ENCODE results near the gene EPHA5.

DNA sequence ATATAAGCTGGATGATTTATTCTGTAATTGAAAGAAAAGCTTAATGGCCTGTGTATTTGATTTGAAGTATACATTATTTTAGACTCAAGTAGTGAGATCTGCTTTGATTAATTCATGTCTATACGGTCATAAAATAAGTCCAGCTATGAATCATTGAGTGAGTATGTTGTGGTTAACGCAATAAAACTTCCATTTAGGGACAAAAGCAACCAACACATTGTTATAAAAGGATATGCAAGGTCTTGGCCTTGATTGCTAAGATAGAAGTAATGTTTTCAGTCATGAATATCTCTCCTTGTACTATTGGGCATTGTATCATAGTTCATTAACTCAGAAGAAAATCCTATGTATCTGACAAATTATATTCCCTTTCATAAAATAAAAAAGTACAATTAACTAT is 162.1 kb downstream of the EPHA5 start:
- TF ChIP-seq, protein P1, sequence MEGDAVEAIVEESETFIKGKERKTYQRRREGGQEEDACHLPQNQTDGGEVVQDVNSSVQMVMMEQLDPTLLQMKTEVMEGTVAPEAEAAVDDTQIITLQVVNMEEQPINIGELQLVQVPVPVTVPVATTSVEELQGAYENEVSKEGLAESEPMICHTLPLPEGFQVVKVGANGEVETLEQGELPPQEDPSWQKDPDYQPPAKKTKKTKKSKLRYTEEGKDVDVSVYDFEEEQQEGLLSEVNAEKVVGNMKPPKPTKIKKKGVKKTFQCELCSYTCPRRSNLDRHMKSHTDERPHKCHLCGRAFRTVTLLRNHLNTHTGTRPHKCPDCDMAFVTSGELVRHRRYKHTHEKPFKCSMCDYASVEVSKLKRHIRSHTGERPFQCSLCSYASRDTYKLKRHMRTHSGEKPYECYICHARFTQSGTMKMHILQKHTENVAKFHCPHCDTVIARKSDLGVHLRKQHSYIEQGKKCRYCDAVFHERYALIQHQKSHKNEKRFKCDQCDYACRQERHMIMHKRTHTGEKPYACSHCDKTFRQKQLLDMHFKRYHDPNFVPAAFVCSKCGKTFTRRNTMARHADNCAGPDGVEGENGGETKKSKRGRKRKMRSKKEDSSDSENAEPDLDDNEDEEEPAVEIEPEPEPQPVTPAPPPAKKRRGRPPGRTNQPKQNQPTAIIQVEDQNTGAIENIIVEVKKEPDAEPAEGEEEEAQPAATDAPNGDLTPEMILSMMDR (IDR thresholded peaks at IDR 0.05) = no peak
- TF ChIP-seq, protein P2, sequence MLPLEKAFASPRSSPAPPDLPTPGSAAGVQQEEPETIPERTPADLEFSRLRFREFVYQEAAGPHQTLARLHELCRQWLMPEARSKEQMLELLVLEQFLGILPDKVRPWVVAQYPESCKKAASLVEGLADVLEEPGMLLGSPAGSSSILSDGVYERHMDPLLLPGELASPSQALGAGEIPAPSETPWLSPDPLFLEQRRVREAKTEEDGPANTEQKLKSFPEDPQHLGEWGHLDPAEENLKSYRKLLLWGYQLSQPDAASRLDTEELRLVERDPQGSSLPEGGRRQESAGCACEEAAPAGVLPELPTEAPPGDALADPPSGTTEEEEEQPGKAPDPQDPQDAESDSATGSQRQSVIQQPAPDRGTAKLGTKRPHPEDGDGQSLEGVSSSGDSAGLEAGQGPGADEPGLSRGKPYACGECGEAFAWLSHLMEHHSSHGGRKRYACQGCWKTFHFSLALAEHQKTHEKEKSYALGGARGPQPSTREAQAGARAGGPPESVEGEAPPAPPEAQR (CRISPR knock-in tag; IDR thresholded peaks at IDR 0.05) = no peak
- TF ChIP-seq RELA (CRISPR knock-in tag; IDR thresholded peaks at IDR 0.05; ENCODE audit: borderline replicate concordance) (no peak), ESRRA (CRISPR knock-in tag; IDR thresholded peaks at IDR 0.05; ENCODE audit: borderline replicate concordance) (no peak), ZNF263 (CRISPR knock-in tag; IDR thresholded peaks at IDR 0.05; ENCODE audit: low read depth) (no peak), TEAD4 (CRISPR knock-in tag; IDR thresholded peaks at IDR 0.05) (no peak)
- TF ChIP-seq, protein P3, sequence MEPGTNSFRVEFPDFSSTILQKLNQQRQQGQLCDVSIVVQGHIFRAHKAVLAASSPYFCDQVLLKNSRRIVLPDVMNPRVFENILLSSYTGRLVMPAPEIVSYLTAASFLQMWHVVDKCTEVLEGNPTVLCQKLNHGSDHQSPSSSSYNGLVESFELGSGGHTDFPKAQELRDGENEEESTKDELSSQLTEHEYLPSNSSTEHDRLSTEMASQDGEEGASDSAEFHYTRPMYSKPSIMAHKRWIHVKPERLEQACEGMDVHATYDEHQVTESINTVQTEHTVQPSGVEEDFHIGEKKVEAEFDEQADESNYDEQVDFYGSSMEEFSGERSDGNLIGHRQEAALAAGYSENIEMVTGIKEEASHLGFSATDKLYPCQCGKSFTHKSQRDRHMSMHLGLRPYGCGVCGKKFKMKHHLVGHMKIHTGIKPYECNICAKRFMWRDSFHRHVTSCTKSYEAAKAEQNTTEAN (CRISPR knock-in tag; IDR thresholded peaks at IDR 0.05) = no peak
- TF ChIP-seq, protein P4, sequence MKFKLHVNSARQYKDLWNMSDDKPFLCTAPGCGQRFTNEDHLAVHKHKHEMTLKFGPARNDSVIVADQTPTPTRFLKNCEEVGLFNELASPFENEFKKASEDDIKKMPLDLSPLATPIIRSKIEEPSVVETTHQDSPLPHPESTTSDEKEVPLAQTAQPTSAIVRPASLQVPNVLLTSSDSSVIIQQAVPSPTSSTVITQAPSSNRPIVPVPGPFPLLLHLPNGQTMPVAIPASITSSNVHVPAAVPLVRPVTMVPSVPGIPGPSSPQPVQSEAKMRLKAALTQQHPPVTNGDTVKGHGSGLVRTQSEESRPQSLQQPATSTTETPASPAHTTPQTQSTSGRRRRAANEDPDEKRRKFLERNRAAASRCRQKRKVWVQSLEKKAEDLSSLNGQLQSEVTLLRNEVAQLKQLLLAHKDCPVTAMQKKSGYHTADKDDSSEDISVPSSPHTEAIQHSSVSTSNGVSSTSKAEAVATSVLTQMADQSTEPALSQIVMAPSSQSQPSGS (CRISPR knock-in tag; IDR thresholded peaks at IDR 0.05; ENCODE audit: borderline replicate concordance, low read depth) = no peak

Data from WTC11 (cell line).